HG03064 (cell line): ENCODE results near the gene KMT2D.

Source experiments
- ATAC-seq: cut with Tn5 transposase; IDR thresholded peaks from one replicate; pipeline ENCODE4 v1.9.1; 2021; ENCODE audit warnings: low read depth; ENCODE audit not compliant: unreplicated experiment

KMT2D gene

GRCh38 chr12:49052451-49053208 is 8.0 kb downstream of the KMT2D start:
- ATAC-seq: no peak

GRCh38 chr12:49051777-49052438 is 8.7 kb downstream of the KMT2D start:
- no peak for ATAC-seq

GRCh38 chr12:49051373-49051764 is 9.2 kb downstream of the KMT2D start:
- no peak for ATAC-seq

GRCh38 chr12:49050507-49051372 is 9.9 kb downstream of the KMT2D start:
- ATAC-seq: no peak

DNA sequence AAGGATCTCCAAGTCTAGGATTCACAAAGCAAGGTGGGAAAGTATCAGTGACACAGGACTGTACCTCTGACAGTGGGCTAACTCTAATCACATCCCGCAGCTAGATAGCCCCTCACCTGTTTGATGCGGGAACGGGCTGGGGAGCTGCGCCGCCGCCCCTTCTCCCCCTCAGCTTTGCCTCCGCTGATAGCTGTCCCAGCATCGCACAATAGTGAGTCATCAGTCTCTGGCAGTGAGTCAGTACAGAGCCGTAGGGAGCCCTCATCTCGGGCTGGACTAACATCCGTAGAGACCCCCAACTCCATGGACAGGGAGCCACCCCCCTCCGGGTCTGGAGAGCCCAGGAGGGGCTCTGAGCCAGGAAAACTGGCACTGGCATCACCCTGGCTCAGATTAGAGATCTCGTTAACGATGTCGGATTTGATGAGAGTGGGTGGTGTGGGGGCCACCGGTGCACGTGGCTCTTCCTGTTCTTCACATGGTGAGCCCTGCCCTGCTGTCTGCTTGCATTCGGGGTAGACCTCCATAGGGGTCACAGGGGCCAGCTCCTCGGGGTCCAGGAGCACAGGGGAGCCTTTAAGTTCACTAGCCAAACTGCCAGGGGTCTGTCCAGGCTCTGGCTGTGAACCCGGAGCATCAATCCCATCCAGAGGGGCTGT is 10.9 kb downstream of the KMT2D start:
- ATAC-seq: no peak

- no peak for ATAC-seq
Observed at GRCh38 chr12:49048953-49049352, 11.6 kb downstream of the KMT2D start.

GRCh38 chr12:49046129-49046895 is 14.3 kb downstream of the KMT2D start:
- ATAC-seq: no peak

DNA sequence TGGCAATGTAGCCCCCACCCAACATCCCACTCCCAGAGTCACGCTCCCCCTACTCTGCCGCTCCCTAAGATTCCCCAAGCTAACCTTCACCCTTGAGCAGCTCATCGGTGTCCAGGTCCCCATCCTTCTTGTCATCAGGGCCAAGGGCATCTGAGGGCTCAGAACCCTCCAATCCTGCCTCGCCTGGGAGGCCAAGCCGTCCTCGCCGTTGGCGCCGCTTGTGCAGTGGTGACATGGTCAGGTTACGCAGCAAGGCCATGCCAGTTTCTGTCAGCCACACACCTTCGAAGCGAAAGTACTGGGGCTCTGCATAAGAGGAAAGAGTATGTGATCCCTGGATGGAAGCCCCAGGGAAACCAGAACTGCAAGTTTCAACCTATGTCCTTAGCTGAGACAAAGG is 15.9 kb downstream of the KMT2D start:
- no peak for ATAC-seq

GRCh38 chr12:49043856-49044258 is 16.7 kb downstream of the KMT2D start:
- ATAC-seq: no peak

- no peak for ATAC-seq
Observed at GRCh38 chr12:49043241-49043640, 17.4 kb downstream of the KMT2D start.

- ATAC-seq: no peak
Observed at GRCh38 chr12:49041881-49042484, 18.6 kb downstream of the KMT2D start.

GRCh38 chr12:49041036-49041880 is 19.3 kb downstream of the KMT2D start:
- no peak for ATAC-seq

DNA sequence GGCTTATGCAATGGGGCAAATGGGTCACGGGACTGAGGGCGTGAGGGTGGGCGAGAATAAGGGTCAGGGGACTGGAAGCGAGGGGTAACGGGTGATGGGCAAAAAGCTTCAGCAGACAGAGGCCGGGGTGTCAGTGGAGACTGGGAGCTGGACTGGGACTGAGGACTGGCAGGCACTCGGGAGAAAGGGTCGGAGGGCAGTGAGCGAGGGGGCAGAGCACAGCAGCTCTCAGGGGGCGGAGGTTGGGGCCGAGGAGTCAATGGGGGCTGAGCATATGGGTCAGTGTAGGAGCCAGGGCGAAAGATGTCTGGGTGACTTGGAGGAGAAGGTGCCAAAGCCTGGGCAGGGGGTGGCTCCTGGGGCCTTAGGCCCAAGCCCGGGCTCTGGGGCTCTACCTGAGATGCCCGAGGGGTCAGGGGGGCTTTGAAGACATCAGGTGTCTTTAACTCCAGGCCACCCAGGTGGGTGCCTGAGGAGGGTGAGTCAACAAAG is 20.2 kb downstream of the KMT2D start:
- ATAC-seq: no peak

- no peak for ATAC-seq
Observed at GRCh38 chr12:49039421-49040363, 20.9 kb downstream of the KMT2D start.

DNA sequence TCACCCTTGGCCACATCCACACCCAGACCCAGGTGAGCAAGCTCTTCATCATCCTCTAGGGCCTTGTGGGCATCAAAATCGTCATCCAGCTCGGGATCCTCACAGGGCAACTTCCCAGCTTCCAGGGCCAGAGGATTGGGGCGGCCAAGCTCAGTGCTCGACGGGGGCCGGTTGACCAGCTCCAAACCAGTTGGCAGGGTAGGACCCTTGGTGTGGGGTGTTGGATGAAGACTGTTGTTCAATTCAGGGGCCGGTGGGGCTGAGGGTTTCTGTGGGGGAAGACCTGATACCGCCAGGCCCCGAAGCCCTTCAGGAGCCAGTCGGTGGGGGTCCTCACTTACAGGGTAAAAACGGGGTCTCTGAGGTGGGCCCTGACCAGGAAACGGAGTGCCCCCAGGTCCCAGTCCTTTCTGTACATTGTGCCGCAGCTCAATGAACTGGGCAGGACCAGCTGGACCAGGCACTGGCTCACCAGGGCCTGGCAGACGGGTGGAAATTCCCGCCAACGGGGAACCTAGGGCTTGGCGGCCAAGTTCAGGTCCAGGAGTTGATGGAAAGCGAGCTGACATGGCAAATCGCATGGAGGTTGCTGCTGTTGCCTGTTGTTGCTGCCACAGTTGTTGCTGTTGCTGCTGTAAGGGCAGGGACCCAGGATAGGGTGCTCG is 22.2 kb downstream of the KMT2D start:
- ATAC-seq: no peak

DNA sequence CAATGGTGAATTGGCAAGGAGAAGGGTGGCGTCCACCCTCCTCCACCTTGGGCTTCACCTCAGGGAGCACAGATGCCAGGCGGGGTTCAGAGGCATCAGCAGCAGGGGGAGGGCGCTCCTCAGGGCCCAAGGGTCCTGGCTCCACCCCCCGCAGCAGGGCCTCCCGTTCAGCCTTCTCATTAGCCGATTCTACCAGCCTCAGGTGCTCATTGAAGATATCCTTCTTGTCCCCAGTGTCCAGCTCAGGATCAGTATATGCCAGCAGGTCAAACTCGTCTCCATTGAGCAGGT is 22.7 kb downstream of the KMT2D start:
- no peak for ATAC-seq
